ENCODE measurements around the gene HDDC2.

HDDC2 gene

GRCh38 chr6:125306756-125307149 is 5.0 kb upstream of the HDDC2 start:
- TF ChIP-seq, protein P1, sequence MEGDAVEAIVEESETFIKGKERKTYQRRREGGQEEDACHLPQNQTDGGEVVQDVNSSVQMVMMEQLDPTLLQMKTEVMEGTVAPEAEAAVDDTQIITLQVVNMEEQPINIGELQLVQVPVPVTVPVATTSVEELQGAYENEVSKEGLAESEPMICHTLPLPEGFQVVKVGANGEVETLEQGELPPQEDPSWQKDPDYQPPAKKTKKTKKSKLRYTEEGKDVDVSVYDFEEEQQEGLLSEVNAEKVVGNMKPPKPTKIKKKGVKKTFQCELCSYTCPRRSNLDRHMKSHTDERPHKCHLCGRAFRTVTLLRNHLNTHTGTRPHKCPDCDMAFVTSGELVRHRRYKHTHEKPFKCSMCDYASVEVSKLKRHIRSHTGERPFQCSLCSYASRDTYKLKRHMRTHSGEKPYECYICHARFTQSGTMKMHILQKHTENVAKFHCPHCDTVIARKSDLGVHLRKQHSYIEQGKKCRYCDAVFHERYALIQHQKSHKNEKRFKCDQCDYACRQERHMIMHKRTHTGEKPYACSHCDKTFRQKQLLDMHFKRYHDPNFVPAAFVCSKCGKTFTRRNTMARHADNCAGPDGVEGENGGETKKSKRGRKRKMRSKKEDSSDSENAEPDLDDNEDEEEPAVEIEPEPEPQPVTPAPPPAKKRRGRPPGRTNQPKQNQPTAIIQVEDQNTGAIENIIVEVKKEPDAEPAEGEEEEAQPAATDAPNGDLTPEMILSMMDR (IDR thresholded peaks at IDR 0.05; ENCODE audit: extremely low read depth, missing control alignments), result no peak
- no peak for DNase-seq (ENCODE audit: low spot score)

DNA sequence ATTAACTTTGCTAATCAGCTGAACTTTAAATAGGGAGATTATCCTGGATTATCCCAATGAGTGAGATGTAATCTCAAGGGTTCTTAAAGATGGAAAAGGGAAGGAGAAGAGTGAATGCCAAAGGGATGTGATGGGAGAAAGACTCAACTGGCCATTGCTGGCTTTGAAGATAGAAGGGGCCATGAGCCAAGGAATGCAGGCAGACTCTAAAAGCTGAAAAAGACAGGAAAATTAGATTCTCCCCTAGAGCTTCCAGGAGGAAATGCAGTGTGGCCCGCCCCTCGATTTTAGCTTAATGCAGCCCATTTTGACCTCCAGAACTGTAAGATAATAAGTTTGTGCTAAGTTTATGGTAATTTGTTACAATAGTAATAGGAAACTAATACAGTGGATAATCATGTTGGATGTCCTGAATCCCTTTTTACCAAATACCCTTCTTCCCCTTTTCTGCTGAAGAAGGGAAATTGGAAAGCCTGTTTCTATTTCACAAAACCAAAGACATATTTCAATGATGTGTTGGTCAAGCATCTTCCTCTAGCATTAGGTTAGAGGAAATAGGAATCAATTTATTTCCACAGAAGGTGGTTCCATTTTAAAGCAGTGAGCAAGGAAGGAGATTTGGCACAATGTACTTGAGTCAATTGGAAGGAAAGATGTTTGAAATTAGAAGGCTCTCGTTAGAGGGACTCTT is 3.3 kb upstream of the HDDC2 start:
- DNase-seq (ENCODE audit: low spot score), result no peak
- TF ChIP-seq, protein P1 (IDR thresholded peaks at IDR 0.05; ENCODE audit: extremely low read depth, missing control alignments), result no peak

DNA sequence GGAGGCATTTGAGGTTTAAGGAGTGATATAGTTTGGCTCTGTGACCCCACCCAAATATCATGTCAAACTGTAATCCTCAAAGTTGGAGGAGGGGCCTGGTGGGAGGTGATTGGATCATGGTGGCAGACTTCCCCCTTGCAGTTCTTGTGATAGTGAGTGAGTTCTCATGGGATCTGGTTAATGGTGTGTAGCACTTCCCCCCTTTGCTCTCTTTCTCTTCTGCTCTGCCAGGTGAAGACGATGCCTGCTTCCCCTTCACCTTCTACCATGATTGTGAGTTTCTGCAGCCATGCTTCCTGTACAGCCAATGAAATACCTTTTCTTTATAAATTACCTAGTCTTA is 1.7 kb upstream of the HDDC2 start:
- TF ChIP-seq, protein P1 (IDR thresholded peaks at IDR 0.05; ENCODE audit: extremely low read depth, missing control alignments), result no peak
- DNase-seq (ENCODE audit: low spot score), result no peak

DNA sequence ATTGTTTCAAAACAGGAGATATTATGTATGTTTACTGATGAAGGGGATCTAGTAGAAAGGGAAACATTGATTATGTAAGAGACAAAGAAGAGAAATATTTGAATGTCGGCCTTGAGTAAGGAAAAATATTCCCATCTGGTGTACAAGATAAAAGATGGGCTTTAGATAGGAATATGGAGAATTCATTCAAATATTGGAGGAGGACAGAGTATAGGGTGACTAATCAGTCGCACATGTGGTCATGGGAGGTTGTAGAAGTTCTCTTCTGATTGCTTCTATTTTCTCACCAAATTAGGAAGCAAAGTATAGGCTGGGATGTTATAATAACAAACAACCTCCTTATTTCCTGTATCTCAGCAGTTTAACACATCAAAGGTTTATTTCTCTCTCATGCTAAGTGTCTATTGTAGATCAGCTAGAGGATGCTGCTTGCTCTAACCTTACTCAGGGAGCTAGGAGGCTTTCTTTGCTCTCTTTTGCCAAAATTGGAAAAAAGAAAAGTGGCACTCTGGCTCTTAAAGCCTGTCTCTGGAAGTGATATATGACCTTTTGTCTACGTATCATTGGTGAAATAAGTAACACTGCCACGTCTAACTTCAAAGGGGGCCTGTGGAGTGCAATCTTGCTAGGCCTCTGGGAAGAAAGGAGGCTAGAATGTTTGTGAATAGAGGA is 1.2 kb upstream of the HDDC2 start:
- no peak for DNase-seq (ENCODE audit: low spot score)
- TF ChIP-seq, protein P1 (IDR thresholded peaks at IDR 0.05; ENCODE audit: extremely low read depth, missing control alignments), result no peak

DNA sequence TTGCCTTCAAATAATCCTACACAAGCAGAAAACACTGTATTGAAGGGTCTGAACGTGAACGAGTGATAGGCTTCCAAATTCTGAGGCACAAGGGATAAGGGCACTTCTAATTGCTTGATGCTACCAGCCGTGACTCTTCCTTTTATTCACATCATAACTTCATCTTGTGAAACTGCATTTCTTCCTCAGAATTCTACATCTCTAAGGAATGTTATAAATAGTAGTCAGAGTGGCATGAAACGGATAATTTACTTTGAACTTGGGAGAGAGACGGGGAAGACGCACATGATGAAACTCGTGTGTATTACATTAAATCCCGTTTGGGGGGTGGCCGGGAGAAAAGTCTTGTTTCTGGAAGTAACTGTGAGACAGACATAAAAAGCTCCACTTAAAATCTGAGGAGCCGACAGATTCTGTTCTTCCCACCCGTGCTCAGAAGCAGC is 754 bp downstream of the HDDC2 start:
- TF ChIP-seq, protein P1 (IDR thresholded peaks at IDR 0.05; ENCODE audit: extremely low read depth, missing control alignments), result no peak
- no peak for DNase-seq (ENCODE audit: low spot score)

DNA sequence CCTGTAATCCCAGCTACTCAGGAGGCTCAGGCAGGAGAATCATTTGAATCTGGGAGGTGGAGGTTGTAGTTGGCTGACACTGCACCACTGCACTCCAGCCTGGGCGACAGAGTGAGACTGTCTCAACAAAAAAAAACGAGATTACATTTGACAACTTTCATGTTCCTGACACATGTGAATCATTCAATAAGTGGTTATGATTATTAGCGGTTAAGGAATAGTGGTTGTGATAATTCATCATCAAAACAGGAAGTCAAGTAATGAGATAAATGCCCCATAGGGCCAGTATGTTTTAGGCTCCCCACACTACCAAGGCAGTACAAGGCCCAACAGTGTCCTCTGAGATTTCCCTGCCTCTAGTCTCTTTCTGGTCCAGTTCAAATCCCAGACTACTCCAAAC is 2.5 kb downstream of the HDDC2 start:
- TF ChIP-seq, protein P1 (IDR thresholded peaks at IDR 0.05; ENCODE audit: extremely low read depth, missing control alignments), result no peak
- DNase-seq (ENCODE audit: low spot score), result no peak

GRCh38 chr6:125296471-125296870 is 5.3 kb downstream of the HDDC2 start:
- no peak for DNase-seq (ENCODE audit: low spot score)
- TF ChIP-seq, protein P1 (IDR thresholded peaks at IDR 0.05; ENCODE audit: extremely low read depth, missing control alignments), result no peak

Measured in GM20000 (cell line).